RPMI7951 (cell line): ENCODE data around the gene GPR148. TPM values are rescaled to one million over a fixed set of nuclear protein-coding genes. Genes with fewer than 3 reads are reported as not detected.
A peak's percentile ranks its signal among the peaks of the same experiment; 100 is the strongest.
"Not testable (repeated sequence)": the region's sequence is repeated elsewhere in the genome, so short reads cannot be mapped to it uniquely, and the experiment has no call there.

ENCODE experiments used
- DNase-seq: peaks from one replicate; pipeline ENCODE4 v3.0.0-alpha.2; 2012; ENCODE audit warnings: low read depth
- total RNA-seq: library from RNA; depleted of rRNA; stranded (reverse); fragments of >200 nt; shearing (Covaris generic); gene quantifications from 2 replicates; pipeline ENCODE4 v1.2.3, GENCODE V29; 2014; rRNA removed

GPR148 gene, protein sequence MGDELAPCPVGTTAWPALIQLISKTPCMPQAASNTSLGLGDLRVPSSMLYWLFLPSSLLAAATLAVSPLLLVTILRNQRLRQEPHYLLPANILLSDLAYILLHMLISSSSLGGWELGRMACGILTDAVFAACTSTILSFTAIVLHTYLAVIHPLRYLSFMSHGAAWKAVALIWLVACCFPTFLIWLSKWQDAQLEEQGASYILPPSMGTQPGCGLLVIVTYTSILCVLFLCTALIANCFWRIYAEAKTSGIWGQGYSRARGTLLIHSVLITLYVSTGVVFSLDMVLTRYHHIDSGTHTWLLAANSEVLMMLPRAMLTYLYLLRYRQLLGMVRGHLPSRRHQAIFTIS
- total RNA-seq: not detected in 2 replicates

- DNase-seq: no peak
These were observed at the start of gene GPR148 for GRCh38 chr2:130728549-130729316. Gene GPR148, plus strand, starts transcription at chr2:130729070. Its CDS starts 82 bp downstream, at chr2:130729152.

GRCh38 chr2:130692041-130692770, 36.7 kb upstream of the GPR148 start:
- DNase-seq: not testable (repeated sequence)

- peak; percentile 22 for DNase-seq
These were observed 35.4 kb upstream of the GPR148 start for GRCh38 chr2:130693474-130693873.

GRCh38 chr2:130703250-130703649, 25.6 kb upstream of the GPR148 start:
- DNase-seq: not testable (repeated sequence)

DNA sequence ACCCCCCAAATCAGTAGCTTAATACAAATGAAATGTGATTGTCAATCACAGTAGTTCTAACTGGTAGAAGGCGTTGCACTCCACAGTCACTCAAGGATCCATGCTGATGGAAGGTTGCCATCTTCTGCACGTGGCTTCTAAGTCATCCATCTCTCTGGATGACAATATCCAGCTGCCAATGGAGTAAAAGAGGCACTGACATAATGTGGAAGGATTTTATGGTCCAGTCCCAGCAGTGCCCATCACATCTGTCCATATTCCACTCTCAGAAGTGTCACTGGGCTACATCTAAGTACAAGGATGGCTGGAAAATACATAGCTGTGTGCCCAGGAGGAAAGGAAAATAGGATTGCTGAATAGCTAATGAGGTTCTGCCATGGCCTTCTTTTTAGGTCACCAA, 14.1 kb upstream of the GPR148 start:
- DNase-seq: not testable (repeated sequence)

DNA sequence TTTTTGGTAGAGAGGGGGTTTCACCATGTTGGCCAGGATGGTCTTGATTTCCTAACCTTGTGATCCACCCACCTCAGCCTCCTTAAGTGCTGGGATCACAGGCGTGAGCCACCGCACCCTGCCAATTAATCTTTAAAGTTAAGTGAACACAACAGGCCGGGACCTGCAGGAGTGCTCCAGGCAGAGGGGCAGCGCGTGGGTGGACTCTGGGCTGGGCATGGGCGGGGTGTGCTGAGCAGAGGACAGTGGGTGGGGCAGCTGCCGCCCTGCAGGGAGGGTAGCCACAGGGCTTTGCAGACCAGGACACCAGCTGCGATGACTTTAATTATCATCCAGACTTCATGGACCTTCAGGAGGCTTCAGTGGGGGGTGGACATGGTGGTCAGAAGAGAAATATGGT, 8.8 kb upstream of the GPR148 start:
- DNase-seq: no peak

- DNase-seq: no peak
These were observed 8.3 kb upstream of the GPR148 start for GRCh38 chr2:130720528-130720927.

DNA sequence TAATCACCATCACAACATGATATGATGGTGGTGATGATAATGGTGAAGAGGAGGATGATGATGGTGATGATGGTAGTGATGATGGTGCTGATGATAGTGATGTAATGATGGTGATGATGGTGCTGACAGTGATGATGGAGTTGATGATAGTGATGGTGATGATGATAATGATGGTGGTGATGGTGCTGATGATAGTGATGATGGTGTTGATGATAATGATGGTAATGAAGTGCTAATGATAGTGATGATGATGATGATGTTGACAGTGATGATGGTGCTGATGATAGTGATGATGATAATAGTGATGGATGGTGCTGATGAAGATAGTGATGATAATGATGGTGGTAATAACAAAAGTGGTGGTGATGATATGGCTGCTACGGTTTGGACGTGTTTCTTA, 4.4 kb upstream of the GPR148 start:
- DNase-seq: no peak

- no peak for DNase-seq
These were observed 2.2 kb upstream of the GPR148 start for GRCh38 chr2:130726614-130727180.

DNA sequence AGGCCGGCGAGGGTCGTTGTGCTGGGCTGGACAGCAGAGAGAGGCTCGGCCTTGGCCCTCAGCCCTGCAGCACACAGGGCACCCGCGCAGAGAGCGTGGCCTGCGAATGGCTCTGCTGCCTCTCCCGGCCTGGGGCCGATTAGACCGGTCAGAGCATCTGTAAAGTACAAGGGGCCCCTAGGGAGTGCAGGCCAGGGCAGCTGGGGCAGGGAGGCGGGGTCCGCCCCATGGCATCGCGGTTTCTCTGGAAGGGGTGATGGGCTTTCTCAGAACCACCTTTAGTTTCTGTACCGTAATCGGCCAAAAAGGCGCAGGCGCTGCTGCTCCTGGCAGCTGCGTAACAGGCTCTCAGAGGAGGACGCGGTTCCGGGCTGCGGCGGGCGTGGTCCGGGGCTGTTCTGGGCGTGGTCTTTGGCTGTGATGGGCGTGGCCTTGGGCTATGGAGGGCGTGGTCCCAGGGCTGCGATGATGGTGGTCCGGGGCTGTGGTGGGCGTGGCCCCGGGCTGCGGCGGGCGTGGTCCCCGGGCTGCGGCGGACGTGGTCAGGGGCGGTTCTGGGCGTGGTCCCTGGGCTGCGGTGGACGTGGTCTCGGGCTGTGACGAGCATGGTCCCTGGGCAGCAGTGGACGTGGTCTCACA, 1.5 kb upstream of the GPR148 start:
- peak; percentile 80 for DNase-seq

GRCh38 chr2:130728007-130728454, 839 bp upstream of the GPR148 start:
- peak; percentile 41 for DNase-seq

GRCh38 chr2:130729322-130730299, 741 bp downstream of the GPR148 start:
- no peak for DNase-seq

GRCh38 chr2:130732257-130732656, 3.4 kb downstream of the GPR148 start:
- not testable (repeated sequence) for DNase-seq

GRCh38 chr2:130735200-130735599, 6.3 kb downstream of the GPR148 start:
- no peak for DNase-seq

DNA sequence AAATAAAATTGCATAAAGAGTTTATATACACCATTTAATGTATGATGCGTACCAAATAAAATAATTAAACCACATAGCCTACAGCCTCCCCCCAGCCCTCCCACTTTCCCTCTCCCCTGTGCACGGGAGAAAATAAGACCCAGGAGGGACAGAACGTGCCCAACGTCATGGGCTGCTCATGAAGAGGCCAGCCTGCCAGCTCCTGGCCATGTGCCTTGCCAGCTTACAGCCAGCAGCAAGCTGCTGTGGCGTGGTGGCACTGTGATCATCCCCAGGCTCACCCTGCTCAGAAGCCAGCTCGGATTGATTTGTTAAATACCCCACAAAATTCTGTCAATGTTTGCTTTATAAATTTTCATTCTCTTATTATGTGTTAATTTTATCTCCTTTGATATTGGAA, 7.6 kb downstream of the GPR148 start:
- no peak for DNase-seq

- no peak for DNase-seq
These were observed 8.7 kb downstream of the GPR148 start for GRCh38 chr2:130737592-130737991.

DNA sequence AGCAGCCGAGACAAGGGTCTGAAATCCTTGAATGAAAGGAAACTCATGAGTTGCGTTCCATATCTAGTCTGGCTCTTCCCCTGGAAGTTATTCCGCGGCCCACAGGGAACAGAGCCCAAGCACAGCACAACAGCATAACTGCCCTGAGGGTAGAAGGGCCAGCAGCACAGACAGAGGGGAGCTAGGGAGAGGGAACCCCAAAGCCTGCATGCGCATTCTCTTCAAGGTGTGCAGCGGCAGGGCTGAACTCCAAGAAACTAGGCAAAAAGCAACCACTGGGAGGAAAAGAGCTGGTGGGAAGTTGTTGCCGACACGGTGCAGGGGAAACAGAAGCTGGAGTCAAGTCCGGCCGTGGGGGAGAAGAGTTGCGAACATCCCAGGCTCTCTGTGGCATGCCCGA, 11.8 kb downstream of the GPR148 start:
- no peak for DNase-seq

GRCh38 chr2:130743278-130743677, 14.4 kb downstream of the GPR148 start:
- no peak for DNase-seq

DNA sequence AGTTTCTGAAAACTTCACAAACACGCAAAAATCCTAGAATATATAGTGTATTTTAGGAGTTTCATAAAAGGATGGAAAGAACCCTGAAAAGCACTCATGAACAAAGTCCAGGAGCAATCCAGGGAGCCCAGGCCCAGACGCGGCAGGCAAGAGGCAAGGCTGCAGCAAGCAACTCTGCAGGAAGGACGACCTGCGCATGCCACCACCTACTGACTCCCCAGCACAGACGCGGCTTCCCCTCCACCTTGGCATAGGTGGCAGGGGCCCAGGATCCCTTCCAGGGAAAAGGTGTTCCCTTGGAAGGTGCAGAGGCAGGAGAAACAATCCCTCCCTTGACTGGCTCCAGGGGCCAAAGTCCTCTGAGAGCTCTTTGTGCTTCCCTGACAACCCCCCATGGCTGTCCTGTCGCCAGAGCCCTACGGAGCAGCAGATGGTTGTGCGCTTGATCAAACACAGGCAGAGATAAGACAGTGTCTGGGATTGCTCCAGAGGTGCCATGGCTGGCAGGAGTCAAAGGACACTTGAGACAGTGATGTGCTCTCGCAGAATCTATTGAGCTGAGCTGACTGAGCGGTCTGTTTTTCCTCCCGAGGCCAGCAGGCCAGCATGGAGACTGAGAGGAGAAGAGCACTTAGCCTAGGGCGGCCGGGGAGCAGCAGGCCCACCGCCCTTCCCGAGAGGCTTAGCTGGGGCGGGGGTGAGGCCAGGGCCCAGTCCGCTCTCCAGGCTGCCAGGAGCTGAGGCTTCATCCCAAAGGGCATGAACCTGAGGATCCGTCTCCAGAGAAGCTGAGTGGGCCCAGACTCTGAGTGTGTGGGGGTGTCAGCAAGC, 15.6 kb downstream of the GPR148 start:
- no peak for DNase-seq
